ENCODE measurements around the gene CRK.
"Not testable (repeated sequence)": the region's sequence is repeated elsewhere in the genome, so short reads cannot be mapped to it uniquely, and the experiment has no call there.

The CRK gene

DNA sequence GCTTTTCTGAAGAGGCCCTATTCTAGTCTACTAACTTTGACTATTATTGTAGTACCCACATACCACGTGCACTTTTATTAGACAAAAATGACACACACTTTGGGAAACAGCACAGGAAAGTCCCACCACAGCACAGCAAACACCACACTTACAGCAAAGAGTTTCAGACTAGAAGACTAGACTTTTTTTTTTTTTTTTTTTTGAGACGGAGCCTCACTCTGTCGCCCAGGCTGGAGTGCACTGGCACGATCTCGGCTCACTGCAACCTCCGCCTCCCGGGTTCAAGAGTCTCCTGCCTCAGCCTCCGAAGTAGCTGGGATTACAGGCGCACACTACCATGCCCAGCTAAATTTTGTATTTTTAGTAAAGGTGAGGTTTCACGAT, 76.1 kb downstream of the CRK start:
- DNase-seq = peak; percentile 21

DNA sequence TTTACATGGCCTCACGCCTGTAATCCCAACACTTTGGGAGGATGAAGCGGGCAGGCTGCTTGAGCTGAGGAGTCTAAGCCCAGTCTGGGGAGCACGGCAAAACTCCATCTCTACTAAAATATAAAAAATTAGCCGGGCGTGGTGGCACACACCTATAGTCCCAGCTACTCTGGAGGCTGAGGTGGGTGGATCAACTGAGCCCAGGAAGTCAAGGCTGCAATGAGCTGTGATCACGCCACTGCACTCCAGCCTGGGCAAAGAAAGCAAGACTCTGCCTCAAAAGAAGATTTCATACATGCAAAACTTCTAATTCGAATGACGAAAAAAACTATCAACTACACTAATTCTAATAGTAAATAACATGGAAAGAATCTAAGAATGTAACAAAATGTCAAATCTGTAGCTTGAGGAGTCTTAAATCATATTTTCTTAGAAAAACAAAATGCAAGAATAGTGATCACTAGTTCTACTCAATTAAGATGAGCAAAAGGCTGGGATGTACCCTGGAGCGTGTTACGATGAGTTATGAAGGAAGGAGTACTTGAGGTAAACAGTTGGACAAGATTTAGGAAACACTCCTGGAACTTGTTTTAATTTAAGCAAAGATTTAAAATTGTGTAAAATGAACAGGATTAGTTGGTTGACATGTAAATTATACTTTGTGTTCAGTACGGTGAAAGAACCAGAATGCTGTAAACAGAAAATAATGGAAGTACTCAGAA, 76.7 kb downstream of the CRK start:
- DNase-seq = no peak

GRCh38 chr17:1378476-1378860, 77.6 kb downstream of the CRK start:
- not testable (repeated sequence) for DNase-seq

DNA sequence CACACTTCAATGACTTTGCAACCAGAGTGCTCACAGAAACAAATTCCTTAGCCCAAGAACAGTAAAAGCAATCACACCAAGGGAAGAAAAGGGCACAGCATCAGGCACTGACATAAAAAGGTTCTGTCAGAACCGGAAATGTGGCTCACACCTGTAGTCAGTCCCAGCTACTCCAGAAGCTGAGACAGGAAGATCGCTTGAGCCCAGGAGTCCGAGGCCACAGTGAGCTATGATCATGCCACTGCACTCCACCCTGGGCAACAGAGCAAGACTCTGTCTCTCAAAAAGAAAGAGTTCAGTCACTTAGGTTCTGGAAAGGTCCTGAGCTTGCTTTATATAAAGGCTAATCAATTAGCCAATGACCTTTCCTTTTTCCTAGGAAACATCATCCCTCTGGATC, 78.7 kb downstream of the CRK start:
- DNase-seq = no peak

- no peak for DNase-seq
Measured at GRCh38 chr17:1376061-1376460, 80.0 kb downstream of the CRK start.

DNA sequence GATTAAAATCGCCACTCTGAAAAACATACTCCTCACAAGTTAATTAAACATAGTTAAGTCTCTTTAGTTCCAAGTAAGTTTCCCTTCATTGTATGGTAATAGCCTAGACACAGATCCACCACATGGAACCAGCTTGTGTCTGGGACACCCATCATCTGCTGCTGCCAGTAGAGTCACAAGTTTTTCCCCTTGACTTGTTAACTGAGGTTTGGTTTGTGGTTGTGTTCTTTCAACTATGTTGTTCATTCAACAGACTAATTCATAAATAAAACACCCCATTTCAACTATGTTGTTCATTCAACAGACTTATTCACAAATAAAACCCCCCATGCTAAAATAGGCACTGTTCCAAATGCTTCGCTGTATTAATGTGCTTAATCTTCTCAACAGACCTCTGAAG, 80.4 kb downstream of the CRK start:
- DNase-seq = no peak

- DNase-seq = no peak
Measured at GRCh38 chr17:1374431-1375177, 81.4 kb downstream of the CRK start.

DNA sequence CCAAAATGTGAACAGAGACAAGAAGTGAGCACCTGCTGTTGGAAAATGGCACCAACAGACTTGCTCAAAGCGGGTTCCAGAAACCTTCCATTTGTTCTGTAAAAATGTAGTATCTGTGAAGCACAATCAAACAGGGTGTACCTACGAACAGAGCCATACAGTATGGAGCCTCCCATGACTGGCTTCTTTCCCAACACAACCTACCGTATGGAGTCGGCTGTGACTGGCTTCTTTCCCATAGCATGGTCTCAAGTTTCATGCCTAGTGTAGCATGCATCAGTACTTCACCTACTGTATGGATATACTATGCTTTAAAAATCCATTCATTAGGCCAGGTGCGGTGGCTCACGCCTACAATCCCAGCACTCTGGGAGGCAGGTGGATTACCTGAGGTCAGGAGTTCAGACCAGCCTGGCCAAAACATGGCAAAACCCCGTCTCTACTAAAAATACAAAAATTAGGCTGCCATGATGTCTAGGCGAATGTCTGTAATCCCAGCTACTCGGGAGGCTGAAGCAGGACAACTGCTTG, 82.3 kb downstream of the CRK start:
- no peak for DNase-seq

- DNase-seq = no peak
Measured at GRCh38 chr17:1372618-1373017, 83.4 kb downstream of the CRK start.

DNA sequence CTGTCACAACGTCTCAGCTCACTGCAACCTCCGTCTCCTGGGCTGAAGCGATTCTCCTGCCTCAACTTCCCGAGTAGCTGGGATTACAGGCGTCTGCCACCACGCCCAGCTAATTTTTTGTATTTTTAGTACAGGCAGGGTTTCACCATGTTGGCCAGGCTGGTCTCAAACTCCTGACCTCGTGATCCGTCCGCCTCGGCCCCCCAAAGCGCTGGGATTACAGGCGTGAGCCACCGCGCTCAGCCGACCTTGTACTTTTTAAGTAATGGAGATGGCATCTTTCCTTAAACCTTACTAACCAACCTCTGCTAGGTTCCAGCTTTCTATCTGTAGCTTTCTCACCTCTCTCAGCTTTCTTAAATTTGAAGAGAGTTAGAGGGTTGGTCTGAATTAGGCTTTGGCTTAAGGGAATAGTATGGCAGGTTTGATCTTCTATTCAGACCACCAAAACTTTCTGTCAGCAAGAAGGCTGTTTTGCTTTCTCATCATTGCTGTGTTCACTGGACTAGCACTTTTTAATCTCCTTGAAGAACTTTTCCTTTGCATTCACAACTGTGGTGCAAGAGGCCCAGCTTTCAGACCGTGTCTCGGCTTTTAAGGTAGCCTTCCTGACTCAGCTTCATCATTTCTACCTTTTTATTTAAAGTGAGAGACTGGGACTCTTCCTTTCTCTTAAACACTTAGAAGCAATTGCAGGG, 84.0 kb downstream of the CRK start:
- DNase-seq = no peak
